ENCODE results near the gene SPDYE2.
"Not testable (repeated sequence)": the region's sequence is repeated elsewhere in the genome, so short reads cannot be mapped to it uniquely, and the experiment has no call there.

Gene SPDYE2, protein sequence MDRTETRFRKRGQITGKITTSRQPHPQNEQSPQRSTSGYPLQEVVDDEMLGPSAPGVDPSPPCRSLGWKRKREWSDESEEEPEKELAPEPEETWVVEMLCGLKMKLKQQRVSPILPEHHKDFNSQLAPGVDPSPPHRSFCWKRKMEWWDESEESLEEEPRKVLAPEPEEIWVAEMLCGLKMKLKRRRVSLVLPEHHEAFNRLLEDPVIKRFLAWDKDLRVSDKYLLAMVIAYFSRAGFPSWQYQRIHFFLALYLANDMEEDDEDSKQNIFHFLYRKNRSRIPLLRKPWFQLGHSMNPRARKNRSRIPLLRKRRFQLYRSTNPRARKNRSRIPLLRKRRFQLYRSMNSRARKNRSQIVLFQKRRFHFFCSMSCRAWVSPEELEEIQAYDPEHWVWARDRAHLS

DNA sequence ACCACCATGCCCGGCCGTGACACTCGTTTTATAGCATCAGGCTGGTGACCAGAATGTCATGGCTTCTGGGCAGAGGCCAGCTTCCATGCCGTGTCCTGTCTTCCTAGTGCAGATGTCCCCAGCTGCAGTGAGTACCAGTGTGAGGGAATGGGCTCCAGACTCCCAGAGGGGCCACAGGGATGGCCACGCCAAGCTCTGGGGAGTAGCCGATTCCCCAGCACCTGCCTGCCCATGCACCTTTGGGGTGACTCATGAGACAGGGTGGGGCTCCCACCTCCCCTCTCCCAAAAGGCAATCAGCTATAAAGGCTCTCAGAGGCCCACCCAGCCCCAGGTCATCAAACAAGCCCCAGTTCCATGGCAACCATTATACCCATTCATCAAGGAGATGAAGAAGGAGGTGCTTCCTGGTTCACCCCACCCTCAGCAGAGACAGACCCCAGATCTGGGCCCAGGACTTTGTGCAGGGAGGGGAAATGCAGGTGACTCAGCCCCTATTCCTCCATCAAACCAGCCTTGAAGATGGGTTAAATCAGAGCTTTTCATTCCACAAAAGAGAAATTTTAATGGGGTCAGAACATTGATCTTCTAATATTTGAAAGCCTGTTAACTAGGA lies at the start of gene SPDYE2:
Gene SPDYE2 (plus strand): TSS at position 419 of the 615 bp plus-strand sequence. CDS start 2,030 bp downstream, outside the sequence.
- DNase-seq = not testable (repeated sequence)

DNA sequence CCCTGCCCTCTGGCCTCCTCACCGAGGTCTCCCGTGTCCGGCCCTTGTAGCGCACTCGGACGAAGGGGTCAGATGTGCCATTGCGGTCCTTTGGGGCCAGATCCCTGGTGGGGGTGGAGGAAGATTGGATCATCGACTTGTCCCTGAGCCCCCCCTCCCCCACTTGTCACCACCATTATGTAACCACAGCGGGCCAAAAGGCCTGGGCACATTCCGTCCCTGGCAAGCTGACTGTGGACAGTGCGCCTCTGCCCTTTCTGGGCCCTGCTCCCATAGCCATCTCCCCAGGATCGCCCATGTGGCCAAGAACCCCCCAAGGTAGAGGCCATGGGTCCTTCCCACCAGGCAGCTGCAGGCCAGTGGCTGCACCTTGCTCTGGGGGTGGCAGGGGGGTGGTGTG lies 47.9 kb upstream of the SPDYE2 start:
- DNase-seq = not testable (repeated sequence)

GRCh38 chr7:102505298-102506185 lies 45.5 kb upstream of the SPDYE2 start:
- not testable (repeated sequence) for DNase-seq

DNA sequence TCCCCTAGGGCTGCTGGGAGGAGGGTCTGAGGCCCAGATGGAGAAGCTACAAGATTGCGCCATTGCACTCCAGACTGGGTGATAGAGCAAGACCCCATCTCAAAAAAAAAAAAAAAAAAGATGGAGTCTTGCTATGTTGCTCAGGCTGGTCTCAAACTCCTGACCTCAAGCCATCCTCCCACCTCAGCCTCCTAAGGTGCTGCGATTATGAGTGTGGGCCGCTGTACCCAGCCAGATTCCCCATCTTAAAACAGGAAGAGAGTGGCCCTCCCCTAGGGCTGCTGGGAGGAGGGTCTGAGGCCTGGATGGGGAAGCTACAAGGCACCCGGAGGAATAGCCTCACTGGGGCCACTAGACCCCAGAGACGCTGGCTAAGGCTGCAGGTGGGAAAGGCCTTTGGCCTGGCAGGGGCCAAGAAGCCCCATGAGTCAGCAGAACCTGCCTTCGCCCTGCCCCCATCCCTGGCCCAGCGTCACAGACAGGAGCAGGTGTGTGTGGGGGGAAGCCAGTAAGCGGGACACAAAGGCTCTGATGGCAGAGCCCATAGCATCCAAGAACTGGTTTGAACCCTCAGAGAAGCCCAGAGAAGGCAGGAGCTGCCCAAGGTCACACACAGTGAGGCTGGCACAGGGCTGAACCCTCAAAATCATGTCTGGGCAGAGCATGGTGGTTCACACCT lies 43.5 kb upstream of the SPDYE2 start:
- not testable (repeated sequence) for DNase-seq

GRCh38 chr7:102510575-102510974 lies 40.5 kb upstream of the SPDYE2 start:
- not testable (repeated sequence) for DNase-seq

DNA sequence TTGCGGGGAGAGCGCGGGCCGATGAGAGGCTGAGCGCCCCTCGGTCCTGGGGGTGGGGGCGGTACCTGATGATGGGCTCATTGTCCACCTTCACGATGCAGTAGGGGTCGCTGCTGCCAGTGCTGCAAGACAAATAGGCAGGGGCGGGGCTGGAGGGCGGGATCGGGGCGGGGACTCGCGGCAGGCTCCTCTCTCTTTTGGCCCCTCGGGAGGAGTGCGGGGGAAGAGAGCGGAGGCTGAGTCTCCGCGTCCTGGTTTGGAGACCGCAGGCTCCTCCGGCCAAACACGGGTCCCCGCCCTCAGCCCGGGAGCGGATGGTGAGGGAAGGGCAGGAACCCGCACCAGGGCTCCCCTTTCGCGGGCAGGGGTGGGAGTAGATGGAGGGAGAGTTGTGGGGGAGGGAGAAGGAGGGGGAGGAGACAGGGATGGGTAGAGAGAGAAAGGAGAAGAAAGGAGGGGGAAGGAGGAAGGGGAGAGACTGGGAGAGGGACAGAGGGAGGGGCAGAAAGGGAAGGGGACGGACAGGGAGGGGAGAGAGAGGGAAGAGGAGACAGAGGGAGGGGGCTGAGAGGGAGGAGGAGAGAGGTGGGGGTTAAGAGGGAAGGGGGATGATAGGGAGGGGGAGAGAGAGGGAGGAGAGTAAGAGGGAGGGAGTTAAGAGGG lies 39.0 kb upstream of the SPDYE2 start:
- DNase-seq = not testable (repeated sequence)

GRCh38 chr7:102512642-102513221 lies 38.3 kb upstream of the SPDYE2 start:
- not testable (repeated sequence) for DNase-seq

DNA sequence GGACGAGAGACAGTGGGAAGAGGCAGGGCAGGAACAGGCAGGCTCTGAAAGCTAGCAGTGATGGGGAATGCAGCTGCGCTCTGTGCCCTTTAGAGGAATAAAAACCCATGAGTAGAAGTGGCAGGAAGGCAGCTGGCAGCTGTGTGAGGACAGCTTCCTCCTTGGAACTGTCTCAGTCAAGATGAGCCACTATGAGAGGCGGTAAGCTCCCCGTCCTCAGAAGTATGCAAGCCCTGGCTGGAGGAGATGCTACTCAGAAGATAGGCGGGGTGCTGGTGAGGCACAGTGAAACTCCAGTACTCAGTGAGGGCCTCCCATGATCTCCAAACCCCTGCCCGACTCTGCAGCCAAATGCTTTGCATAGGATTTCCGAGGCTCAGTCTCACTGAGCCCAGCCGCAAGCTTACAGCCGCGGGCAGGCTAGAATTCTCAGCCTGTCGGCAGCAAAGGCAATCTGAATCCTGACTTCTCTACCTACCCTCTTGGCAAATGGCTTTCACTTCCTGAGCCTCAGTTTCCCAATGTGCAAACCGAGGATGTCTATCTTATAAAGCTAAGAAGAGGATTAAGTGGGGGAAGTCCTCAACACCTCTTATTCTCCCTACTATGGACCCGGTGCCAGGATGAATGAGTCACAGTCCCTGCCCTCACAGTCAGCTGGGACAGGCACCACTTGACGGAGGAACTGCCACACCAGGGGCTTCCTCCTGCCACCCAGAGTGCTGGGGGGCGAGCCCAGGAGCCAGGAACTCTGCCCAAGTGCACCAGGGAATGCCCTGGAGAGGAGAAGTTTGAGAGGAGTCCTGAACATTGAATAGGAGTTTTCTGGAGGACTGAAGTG lies 35.9 kb upstream of the SPDYE2 start:
- DNase-seq = not testable (repeated sequence)

- not testable (repeated sequence) for DNase-seq
Measured at GRCh38 chr7:102515889-102516288, 35.1 kb upstream of the SPDYE2 start.

GRCh38 chr7:102516951-102517350 lies 34.1 kb upstream of the SPDYE2 start:
- DNase-seq = not testable (repeated sequence)

DNA sequence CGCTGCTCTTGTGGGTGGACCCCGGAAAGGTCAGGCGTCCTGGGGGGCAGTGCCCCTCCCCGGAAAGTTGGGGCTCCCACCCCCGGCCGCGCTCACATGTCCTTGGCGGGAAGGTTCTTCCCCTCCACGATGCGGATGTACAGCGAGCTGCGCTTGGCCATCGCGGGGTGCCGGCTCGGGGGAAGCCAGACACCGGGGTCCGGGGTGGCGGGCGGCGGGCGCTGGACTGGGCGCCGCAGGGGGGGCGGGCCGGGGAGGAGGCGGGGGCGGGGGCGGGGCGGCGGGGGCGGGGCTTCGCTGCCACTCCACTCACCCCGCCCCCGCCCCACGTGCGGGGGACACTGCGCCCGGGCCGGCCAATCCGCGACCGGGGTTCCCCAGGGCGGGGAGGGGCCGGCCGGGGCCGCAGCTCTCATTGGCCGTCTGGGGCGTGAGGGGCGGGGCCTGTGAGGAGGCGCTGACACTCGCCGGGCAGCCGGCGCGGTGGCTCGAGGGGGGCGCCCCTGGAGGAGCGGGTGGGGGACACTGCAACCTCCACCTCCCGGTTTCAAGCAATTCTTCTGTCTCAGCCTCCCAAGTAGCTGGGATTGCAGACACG lies 33.4 kb upstream of the SPDYE2 start, which contains the start of gene RASA4B:
Gene RASA4B (minus strand): TSS at position 228 of the 598 bp plus-strand sequence. CDS start 67 bp downstream, at position 161.
- not testable (repeated sequence) for DNase-seq

- DNase-seq = not testable (repeated sequence)
Measured at GRCh38 chr7:102520797-102521196, 30.2 kb upstream of the SPDYE2 start.

DNA sequence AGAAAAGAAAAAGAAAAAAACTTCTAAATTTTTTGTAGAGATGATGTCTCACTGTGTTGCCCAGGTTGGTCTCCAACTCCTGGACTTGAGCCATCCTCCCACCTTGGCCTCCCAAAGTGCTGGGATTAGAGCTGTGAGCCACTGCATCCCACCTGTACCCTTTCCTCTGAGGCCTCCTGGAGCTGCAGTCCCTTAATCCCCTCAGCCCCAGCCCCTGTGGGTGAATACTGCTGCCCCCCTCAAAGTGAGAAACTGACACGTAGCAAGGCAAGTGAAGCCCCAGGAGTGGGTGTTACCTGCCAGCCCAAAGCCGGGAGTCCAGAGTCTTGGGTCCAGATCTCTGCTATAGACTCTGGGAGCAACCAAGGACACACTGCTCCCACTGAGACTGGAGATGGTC lies 26.2 kb upstream of the SPDYE2 start:
- not testable (repeated sequence) for DNase-seq

- not testable (repeated sequence) for DNase-seq
Measured at GRCh38 chr7:102527182-102527581, 23.8 kb upstream of the SPDYE2 start.

DNA sequence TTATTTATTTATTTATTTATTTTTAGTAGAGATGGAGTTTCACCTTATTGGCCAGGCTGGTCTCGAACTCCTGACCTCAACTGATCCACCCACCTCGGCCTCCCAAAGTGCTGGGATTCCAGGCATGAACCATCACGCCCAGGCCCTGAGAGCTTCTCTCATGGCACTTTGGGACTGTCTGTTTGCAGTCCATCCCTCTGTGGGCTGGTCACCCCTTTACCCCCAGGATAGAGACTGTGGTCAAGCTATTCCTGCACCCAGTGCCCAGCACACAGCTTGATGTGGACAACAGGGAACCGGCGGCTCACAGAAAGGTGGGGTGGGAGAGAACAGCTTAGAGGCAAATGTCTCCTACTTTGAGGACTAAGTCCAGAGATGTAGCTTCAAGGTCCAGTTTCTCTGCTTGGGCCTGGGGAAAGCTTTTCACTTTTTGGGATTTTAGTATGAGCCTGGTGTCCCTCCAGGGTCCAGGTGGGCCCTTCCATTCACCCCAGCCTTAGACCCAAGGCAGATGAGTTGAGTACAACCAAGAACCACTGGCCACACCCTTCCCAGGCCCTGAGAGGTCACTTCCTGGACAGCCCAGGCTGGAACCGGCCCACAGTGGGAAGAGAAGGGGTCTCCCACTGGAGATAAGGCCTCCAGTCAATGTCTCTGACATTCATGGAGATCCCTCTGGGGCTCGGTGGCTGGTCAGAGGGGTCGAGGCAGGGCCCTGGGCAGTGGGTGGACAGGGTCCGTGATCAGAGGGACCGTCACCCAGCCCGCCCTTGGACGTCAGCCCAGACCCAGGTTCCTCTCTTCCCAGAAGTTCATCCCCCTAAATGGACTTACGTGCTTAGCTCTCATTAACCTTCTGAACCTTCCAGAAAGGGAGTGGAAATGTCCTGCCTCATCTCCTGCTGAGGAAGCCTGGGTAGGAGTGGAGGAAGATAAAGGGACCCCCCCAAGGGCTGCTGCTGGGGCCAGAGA lies 22.9 kb upstream of the SPDYE2 start:
- not testable (repeated sequence) for DNase-seq

GRCh38 chr7:102531583-102531982 lies 19.4 kb upstream of the SPDYE2 start:
- not testable (repeated sequence) for DNase-seq

DNA sequence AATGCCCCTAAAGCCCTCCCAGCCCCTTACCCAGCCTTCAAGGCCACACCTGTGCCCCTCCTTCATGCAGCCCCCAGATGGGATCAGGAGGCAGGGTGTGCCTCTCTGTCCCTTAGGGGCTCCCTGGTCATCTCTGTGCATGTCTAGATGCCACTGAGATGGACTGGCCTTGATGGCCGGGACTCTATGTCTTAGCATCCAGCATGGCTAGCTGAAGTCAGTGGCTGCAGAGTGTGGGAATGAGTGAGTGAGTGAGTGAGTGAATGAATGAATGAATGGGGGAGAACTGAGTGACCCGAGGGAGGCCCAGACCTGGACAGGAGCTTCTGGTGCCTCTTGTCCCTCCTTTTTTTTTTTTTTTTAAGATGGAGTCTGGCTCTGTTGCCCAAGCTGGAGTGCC lies 18.9 kb upstream of the SPDYE2 start:
- not testable (repeated sequence) for DNase-seq

GRCh38 chr7:102535062-102535615 lies 15.9 kb upstream of the SPDYE2 start:
- DNase-seq = not testable (repeated sequence)

Data from activated effector memory CD4-positive, alpha-beta T cell treated with Interleukin-2 at 50 U/mL for 16 hours (primary cell).